Measurements from ENCODE around the gene SGPP2. TPM values are rescaled to one million over a fixed set of nuclear protein-coding genes. Genes with fewer than 3 reads are reported as not detected.
A peak's percentile ranks its signal among the peaks of the same experiment; 100 is the strongest.

Gene SGPP2
- total RNA-seq, 1 donor from 2014 or later = 0.25 TPM

DNA sequence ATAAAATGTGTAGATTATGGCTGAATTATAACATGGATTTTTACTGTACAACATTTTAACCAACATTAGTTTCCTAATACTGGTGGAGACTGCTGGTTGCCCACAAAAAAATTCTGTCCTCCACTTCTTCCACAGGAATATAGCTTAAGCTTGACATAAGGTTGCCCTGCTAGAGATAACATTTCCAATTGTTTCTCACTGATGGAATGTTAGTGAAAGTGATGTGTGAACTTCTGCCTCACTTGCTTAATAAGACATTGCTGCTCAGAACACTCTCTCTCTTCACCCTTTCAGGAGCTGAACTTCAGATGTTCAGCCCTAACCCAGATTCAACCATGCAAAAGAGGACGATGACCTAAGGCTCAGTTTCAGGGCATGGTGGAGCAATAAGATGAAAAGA, 2.7 kb upstream of the SGPP2 start:
- Mint-ChIP-seq H3K9me3 (no peaks in the 10 kb centered on the region), H3K4me1 (peaks cover 19% of the 10 kb centered on the region), H3K4me3 (no peak overlapping the region), H3K27me3 (ENCODE audit: low read depth) (peaks cover 74% of the 10 kb centered on the region), H3K36me3 (no peaks in the 10 kb centered on the region), H3K27ac (no peak overlapping the region)
- DNase-seq (ENCODE audit: low spot score in 2 of 2, unreplicated experiment in 2 of 2) = no peak
- TF ChIP-seq, protein P1, sequence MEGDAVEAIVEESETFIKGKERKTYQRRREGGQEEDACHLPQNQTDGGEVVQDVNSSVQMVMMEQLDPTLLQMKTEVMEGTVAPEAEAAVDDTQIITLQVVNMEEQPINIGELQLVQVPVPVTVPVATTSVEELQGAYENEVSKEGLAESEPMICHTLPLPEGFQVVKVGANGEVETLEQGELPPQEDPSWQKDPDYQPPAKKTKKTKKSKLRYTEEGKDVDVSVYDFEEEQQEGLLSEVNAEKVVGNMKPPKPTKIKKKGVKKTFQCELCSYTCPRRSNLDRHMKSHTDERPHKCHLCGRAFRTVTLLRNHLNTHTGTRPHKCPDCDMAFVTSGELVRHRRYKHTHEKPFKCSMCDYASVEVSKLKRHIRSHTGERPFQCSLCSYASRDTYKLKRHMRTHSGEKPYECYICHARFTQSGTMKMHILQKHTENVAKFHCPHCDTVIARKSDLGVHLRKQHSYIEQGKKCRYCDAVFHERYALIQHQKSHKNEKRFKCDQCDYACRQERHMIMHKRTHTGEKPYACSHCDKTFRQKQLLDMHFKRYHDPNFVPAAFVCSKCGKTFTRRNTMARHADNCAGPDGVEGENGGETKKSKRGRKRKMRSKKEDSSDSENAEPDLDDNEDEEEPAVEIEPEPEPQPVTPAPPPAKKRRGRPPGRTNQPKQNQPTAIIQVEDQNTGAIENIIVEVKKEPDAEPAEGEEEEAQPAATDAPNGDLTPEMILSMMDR (IDR thresholded peaks at IDR 0.05; ENCODE audit: unreplicated experiment) = no peak

DNA sequence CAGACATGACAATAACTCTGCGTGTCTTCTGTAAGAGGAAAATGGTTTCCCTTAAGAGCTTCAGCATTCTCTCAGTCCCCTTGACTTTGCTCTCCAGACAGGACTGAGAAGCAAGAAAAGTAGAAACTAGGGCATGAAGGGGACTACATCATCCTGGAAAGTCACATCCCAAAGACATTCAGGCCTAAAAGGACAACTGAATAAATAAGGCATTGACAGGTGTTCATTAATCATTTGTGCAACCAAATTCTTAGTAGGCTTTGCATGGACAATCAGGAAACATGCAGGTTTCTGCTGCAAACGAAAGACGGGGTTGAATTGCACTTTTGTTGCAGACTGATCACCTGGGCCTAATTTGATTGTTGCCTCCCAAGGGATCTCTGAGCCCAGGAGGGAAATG, 1.2 kb upstream of the SGPP2 start:
- H3K27ac Mint-ChIP-seq = no peak overlapping the region
- H3K27me3 Mint-ChIP-seq (ENCODE audit: low read depth) = peaks cover 82% of the 10 kb centered on the region
- no peak for DNase-seq (ENCODE audit: low spot score in 2 of 2, unreplicated experiment in 2 of 2)
- H3K4me3 Mint-ChIP-seq = peak overlapping the region; percentile 70
- H3K4me1 Mint-ChIP-seq = peaks cover 23% of the 10 kb centered on the region
- no peaks in the 10 kb centered on the region for H3K9me3 Mint-ChIP-seq
- TF ChIP-seq, protein P1 (IDR thresholded peaks at IDR 0.05; ENCODE audit: unreplicated experiment) = no peak
- no peaks in the 10 kb centered on the region for H3K36me3 Mint-ChIP-seq

DNA sequence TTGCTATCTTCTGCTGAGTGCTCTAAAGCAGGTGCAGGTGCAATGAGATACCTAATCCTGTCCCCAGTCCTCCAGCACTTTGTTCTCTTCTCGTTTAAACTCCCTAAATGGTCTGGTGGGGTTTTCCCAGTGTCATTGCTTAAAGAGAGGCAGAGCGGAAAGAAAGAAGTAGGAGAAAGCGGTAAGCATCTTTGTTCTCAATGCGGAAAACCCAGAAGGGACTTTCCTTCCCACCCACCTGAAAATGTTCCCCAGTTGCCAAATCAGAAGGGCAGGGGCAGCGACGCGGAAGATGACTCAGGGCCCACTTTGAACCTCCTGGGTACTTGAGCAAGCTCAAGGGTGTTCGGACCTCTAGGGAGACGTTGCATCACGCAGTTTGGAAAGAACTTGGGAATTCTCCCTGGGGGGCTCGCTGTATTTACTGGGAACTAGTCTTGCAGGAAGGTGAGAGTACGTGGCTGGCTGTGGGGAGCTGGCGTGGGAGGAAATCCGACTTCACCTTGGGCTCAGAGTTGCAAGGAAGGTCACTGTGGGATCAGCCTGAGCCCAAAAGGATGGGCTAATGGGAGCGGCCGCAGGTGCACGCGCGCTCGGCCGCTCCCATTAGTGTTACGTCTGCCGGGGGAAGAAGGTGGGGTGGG, 589 bp upstream of the SGPP2 start:
- peak overlapping the region; percentile 4 for H3K27ac Mint-ChIP-seq
- peaks cover 81% of the 10 kb centered on the region for H3K27me3 Mint-ChIP-seq (ENCODE audit: low read depth)
- H3K36me3 Mint-ChIP-seq = no peaks in the 10 kb centered on the region

DNA sequence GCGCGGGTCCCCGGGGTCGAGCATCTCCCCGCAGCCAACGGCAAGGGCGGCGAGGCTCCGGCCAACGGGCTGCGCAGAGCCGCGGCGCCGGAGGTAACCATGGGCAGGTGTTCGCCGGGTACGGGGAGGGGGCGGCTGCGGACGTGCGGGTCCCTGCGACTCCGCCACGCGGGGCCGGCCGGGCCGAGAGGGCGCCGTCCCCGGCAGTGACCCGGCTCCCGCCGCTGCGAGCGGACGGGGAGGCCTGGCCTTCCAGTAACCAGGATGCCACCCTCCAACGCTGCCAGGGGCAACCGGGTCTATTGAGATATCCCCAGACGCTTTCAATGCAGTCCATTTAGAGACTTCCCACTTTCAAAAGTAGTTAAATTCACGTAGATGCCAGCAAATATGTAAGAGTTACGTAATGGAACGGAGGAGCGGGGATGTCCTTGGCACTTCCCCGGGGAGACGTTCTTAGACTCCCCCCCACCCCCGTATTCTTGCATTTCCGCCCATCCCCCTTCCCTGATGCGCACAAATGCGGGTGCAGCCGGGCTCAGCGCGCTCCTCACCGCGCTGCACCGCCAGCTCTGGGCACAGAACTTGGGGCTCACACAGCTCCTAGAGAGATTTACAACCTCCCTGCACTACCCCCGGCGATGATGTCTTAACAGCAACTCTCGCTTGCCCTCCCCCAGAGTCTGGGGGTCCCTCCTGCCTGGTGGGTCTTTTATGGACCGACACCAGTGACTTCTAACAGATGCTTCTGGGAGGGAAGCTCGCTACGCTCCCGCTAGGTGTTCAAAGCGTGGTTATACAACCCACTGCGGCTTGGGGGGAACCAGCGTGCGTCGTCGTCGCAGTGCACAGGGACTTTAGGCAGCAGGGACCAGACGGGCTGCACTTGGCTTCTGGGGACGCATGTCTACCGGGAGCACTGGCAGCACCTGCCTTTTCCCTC, 657 bp downstream of the SGPP2 start:
- Mint-ChIP-seq H3K36me3 (no peaks in the 10 kb centered on the region), H3K27ac (no peak overlapping the region), H3K4me1 (peaks cover 23% of the 10 kb centered on the region), H3K9me3 (peaks cover 5% of the 10 kb centered on the region), H3K27me3 (ENCODE audit: low read depth) (peaks cover 84% of the 10 kb centered on the region), H3K4me3 (peak overlapping the region; percentile 73)
- DNase-seq (ENCODE audit: low spot score in 2 of 2, unreplicated experiment in 2 of 2) = peak in 1 of 2 experiments; percentile 40
- TF ChIP-seq, protein P1 (IDR thresholded peaks at IDR 0.05; ENCODE audit: unreplicated experiment) = no peak

More for the DNA sequence above, 589 bp upstream of the SGPP2 start:
- no peak for DNase-seq (ENCODE audit: low spot score in 2 of 2, unreplicated experiment in 2 of 2)
- Mint-ChIP-seq H3K4me3 (peak overlapping the region; percentile 70), H3K9me3 (no peaks in the 10 kb centered on the region), H3K4me1 (peaks cover 23% of the 10 kb centered on the region)
- TF ChIP-seq, protein P1 (IDR thresholded peaks at IDR 0.05; ENCODE audit: unreplicated experiment) = no peak

DNA sequence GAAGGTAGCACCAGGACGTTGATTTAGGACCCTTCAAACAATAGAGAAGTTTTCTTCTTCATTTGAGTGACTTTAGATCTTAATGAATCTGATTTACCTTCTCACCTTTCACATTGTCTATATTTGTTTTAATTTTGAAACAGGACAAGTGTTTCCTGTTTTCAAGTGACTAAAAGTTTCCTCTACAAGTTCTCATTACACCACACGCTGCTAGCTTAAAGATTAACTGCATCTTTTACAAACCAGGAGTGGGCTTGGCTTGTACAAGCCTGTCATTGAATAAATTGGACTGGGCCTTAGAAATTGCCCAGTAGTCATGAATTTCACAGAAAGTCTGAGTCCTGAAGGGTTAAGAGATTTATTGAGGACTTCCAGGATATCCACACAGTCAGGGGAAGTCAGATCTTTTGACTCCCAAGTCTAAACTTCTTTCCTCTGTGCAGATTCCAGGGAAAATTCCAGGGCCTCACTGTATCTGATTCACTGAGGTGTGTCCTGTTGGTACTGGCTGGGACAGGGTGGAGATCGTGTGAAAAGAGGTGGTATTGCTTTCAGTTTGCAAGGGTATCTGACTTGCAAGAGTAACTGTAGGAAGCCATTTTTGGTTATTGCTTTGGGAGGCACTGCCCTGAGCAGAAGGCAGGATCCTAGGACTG, 3.4 kb downstream of the SGPP2 start:
- Mint-ChIP-seq H3K9me3 (peaks cover 6% of the 10 kb centered on the region), H3K27ac (no peak overlapping the region), H3K4me1 (peaks cover 23% of the 10 kb centered on the region), H3K36me3 (no peaks in the 10 kb centered on the region), H3K27me3 (ENCODE audit: low read depth) (peaks cover 78% of the 10 kb centered on the region), H3K4me3 (no peak overlapping the region)
- DNase-seq (ENCODE audit: low spot score in 2 of 2, unreplicated experiment in 2 of 2) = no peak
- TF ChIP-seq, protein P1 (IDR thresholded peaks at IDR 0.05; ENCODE audit: unreplicated experiment) = no peak

Data from mesothelial cell of epicardium (in vitro differentiated cells).